HG03025 (cell line): ENCODE measurements around the gene LSAMP.

Experiments
- ATAC-seq: cut with Tn5 transposase; IDR thresholded peaks from one replicate; pipeline ENCODE4 v1.9.1; 2021; ENCODE audit warnings: mild to moderate bottlenecking, moderate library complexity; ENCODE audit not compliant: unreplicated experiment, low FRiP score

Gene LSAMP

DNA sequence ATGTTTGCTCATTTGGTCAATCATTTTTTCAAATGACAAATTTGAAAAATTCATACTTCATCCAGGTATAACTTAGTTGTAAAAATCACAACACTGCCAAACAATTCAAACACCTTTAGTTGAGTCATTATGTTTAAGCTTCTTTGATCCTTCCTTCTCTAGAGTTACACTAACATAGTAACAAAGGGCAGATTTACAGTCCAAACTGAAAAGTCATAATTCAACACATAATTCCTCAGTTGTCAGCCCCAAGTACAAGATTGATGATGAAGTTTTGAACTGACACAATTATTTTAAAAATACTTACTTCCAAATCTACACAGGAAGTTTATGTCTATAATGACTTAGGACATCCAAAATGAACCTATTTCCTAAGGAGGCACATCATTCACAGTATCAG is 264.1 kb downstream of the LSAMP start:
- no peak for ATAC-seq

GRCh38 chr3:116179091-116179490 is 266.2 kb downstream of the LSAMP start:
- no peak for ATAC-seq

DNA sequence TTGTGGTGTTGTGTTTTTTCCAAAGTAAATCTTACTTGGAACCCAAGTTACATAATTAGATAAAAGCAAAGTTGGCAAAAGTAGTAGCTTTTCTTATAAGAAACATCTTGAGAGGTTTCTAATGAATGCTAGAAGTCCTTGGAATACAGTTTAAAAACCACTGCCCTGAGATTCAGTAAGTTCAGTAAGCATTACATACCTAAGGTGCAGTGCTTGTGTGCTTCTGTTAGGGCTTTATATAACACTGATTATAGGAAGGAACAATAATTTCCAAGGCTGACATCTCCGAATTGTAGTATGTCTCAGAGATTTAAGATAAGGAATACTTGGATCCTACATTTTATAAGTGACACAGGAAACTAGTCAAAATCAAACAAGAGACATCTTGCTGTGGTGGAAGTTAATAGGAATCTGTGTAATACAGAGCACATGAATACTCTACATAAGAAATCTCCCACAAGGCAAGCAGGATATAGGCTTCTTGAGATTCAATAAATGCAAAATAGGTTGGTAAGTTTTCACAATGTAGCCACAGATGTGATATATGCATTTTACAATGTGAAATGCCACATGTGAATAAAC is 268.2 kb downstream of the LSAMP start:
- ATAC-seq: no peak

GRCh38 chr3:116166121-116166520 is 279.2 kb downstream of the LSAMP start:
- no peak for ATAC-seq

GRCh38 chr3:116165641-116166040 is 279.6 kb downstream of the LSAMP start:
- ATAC-seq: no peak

DNA sequence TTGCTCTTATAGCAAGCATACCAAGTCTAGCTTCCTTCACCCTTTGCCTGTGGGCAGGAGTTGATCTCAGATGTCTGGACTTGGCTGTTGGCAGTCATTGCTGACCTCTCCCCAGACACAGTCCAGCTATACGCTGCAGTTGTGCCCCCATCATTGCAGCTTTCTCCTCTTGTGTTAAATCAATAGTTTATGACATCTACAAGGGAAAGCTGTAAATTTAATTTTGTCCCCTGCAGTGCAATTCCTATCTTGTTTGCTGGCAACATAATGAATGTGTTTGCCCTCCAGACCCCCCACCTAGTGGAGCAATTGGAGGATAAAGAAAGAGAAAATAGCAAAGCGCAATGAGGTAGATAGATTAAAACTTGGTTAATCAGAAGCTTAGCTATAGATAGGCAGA is 280.2 kb downstream of the LSAMP start:
- no peak for ATAC-seq

DNA sequence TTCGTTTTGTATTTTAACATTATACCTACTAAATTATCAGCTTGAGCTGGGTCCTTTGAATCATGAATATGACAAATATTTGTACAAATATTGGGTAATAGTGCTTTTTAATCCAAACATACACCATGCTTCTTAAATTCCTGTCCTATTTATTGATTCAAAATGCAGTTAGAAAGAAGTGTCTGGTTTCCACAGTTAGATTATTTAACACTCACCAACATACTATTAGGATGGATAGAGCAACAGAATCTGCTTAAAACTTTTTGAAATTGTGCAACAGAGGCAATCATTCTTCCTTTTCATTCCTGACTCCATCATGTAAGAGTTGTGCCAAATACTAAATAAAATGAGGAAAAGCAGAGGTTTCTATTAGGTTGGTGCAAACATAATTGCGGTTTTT is 281.2 kb downstream of the LSAMP start:
- no peak for ATAC-seq

- no peak for ATAC-seq
Observed at GRCh38 chr3:116161575-116162525, 283.4 kb downstream of the LSAMP start.

DNA sequence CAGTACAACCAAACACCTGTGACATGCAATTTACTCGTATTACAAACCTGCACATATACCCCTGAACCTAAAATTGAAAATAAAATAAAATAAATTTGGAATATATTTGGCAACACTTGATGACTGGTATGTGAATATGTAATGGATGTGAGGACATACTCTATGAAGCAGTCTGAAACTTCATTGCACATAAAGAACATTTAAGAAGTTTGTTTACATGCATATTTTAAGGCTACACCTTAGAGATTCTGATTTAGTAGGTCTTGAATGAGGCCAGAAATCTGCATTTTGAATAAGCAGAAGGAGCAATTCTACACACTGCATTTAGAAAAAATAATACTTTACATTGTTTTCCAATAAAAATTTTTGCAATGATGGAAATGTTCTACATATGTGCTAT is 284.7 kb downstream of the LSAMP start:
- ATAC-seq: no peak

GRCh38 chr3:116155841-116156240 is 289.4 kb downstream of the LSAMP start:
- ATAC-seq: no peak

DNA sequence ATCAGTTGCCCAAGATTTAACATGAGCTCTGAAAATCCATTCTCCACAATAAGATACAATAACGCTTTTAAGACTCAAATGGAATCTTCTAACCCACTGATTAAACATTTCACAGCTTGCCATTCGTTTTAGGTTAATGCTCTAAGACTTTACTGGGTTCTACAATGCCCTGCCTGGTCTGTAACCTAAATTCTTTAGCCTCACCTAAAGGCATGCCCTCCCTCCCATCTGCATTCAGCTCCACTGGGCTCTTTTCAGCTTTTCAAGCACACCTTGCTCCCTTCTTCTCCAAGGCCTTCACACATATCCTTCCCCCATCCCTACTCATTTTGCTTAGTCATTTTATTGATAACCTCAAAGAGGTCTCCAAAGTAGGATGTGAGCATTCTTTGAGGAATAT is 290.9 kb downstream of the LSAMP start:
- no peak for ATAC-seq

- no peak for ATAC-seq
Observed at GRCh38 chr3:116153174-116153573, 292.1 kb downstream of the LSAMP start.

DNA sequence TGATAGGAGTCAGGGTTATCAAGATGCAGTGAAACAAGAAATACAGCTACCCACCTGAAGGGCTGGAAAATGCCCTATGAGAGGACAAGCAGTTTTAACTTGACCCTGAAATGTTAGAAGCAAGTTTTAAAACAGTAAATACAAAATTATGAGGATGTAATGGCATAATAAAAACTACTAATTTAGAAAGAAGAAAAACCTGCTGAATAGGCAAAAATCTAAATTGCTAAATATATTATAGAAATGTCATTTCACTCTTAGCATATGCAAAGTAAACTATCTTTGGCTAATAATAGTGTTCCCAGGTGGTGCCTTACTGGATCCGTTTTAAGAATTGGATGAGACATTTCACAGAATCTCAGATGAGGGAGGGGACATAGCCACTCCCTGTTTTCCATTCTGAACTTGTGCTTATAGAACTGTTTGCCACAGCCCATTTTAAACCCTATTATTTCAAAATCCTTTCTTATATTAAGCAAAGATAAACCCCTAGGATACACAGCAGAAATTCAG is 294.6 kb downstream of the LSAMP start:
- ATAC-seq: no peak

DNA sequence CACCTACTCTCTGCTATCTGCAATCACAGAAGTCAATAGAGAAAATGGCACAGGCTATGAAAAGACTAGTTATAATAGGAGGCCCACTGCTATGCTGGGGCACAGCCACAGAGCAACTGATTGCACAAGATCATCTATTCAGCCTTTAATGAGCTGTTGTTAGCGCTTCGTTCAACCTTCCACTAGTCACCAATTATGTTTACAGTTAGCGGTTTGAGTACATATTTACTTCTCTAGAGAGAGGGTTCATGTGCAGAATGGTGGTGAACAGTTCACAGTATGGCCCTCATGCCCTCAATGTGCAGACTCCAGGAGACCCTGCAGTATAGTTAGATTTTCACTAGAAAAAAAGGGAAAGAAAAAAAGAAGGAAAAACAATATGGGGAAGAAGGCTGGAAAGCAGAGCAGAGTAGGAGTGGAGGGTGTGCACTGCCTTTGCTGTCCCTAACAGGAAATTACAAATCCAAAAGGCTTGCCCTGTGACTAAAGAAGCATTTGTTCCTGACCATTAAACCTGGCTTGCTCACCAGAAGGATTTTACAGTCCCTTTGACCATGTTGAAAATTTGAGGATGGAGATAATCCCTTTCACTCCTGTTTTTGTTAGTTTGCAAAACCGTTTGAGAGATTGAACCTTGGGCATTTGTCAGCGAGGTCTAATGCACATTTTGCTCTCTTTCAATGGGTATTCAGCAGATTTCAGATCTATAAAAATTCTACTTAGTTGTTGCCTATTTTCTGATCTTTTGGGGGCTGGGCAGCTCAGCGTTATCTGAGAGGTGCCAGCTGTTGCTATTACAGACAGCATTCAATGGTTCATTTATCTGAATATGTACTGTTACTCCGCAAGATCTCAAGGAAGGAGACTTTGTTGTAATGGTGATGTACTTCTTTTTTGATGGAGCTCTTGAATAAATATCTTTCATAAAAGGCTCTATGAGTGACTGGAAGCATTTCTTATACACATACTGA is 296.1 kb downstream of the LSAMP start:
- no peak for ATAC-seq

- ATAC-seq: no peak
Observed at GRCh38 chr3:116145613-116146012, 299.7 kb downstream of the LSAMP start.

DNA sequence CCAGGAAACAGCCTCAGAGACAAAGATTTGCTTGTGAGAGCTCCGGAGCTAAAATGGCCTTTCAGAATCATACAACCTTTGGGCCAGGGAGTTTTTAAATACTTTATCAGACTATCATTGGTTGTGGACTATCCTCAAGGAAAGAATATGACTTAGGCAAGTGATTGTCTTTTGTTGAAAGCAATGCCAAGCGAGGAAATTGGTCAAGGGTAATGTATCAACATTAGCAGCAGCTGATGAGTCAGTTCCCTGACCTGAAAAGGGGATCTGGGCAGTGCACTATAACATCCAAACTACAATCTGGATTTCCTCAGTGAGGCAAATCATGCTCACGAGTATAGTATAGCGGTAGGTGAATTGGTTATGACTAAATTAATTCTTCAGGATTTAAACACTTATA is 303.6 kb downstream of the LSAMP start:
- no peak for ATAC-seq

DNA sequence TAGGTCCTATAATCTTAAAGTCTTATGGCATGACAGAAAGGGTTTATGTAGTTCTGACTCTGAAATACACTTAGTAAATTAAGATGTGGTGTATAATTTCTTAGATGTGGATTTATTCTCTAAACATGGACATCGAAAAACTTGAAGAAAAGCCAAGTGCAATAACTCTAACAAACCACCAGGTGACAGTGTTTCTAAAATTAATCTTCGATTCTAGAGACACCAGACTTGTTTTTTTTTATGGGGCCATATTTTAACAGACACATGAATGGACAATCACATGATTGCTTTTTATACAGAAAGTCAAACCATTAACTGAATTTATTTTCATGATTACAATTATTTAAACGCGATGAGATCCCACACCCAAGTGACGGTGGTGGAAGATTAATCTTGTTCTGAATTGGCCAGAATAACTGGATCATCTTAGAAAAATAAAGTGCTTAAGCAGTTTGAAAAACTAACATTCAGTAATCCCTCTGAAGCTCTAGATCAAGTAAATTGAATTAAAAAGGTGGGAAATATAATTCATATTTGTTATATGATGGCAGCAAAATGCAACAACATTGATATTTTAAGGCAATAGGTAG is 305.1 kb downstream of the LSAMP start:
- peak; percentile 39 for ATAC-seq

GRCh38 chr3:116139641-116140040 is 305.6 kb downstream of the LSAMP start:
- peak; percentile 65 for ATAC-seq

DNA sequence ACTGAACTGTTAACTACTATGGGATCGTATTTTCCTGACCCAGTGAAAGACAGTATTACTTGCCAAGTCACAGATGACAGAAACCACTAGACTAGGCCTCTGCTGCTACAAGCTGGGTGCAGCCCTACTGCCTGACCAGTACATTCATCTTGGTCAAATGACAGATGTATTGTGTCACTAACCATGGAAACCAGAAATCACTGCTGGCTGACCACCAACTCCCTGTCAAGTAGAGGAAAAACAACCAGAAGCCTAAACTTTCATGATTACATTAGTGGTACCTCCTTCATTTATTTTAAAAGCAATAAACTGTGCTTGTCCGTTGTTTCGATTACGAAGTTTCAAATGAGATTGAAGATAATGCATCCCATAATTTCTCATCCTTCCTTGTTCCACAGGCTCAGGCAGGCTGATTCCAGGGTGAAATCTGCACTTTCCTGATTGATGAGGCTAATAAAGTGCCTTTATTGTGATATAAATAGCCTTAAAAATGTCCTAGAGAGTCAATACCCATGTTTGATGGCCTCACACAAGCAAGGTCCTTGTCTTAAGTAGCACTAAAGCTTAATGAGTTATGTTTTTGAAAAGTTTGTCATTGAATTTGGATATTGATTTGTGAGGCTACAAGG is 309.7 kb downstream of the LSAMP start:
- no peak for ATAC-seq
